Measurements from ENCODE around the gene RCOR2.

Gene RCOR2

GRCh38 chr11:63938479-63939396, 21.8 kb upstream of the RCOR2 start, which contains the start of gene NAA40:
Gene NAA40, plus strand, starts transcription at chr11:63939002. Its CDS starts 95 bp downstream, at chr11:63939097.
- peak within 1 kb of the TSS; percentile 90 for H3K27ac Mint-ChIP-seq
- no peaks in the 10 kb centered on the region for H3K36me3 Mint-ChIP-seq
- H3K27me3 Mint-ChIP-seq, result no peaks in the 10 kb centered on the region
- peak within 1 kb of the TSS; percentile 97 for H3K4me3 Mint-ChIP-seq
- no peaks in the 10 kb centered on the region for H3K9me3 Mint-ChIP-seq (ENCODE audit: low read depth)
- H3K4me1 Mint-ChIP-seq (ENCODE audit: low read depth), result peaks cover 24% of the 10 kb centered on the region

DNA sequence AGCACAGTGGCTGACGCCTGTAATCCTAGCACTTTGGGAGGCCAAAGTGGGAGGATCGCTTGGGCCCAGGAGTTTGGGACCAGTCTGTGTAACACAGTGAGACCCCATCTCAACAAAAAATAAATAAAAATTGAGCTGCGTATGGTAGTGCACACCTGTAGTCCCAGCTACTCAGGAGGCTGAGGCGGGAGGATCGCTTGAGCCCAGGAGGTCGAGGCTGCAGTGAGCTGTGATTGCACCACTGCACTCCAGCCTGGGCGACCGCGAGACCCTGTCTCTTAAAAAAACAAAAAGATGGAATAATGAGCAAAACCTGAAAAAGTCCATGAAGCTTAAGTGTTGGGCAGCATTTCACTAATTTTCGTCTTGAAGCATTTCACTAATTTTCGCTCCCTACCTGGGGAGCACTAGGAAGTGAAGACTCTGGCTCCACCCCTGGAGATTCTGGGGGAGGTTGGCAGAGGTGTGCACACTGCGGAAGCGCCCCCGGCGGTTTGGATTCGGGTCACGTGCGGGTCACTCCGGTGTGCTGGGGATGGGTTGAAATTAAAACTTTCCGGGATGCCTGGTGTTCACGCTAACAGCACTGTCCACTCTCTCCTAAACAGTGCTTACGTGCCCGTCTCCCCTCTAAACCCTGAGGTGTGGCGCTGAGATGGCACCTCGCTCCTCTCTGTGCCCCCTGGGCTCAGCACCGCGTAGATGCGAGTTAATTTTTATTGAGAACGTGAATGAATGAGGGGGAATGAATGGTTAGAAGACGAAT, 20.9 kb upstream of the RCOR2 start:
- Mint-ChIP-seq H3K27me3 (no peaks in the 10 kb centered on the region), H3K36me3 (no peaks in the 10 kb centered on the region), H3K9me3 (ENCODE audit: low read depth) (no peaks in the 10 kb centered on the region), H3K4me3 (peak overlapping the region; percentile 97), H3K27ac (peak overlapping the region; percentile 90), H3K4me1 (ENCODE audit: low read depth) (peaks cover 24% of the 10 kb centered on the region)

DNA sequence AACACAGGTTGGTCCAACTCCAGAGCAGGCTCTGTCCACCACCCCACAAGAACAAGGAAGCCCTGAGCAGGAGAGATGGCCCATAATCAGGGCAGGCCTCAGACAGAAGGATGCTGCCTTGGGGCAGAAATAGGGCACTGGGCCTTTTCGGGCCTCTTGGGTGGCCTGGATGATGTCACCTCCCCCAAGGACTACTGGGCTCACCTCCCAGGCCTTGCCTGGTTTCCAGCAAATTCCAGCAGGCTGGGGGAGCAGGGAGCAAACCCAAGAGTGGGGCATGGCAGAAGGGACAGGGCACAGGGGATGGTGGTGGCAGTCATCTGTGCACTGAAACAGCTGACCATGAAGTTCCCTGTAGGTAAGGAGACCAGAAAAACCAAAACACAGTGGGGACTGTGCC, 16.5 kb upstream of the RCOR2 start:
- no peak overlapping the region for H3K27ac Mint-ChIP-seq
- H3K4me3 Mint-ChIP-seq, result no peak overlapping the region
- H3K4me1 Mint-ChIP-seq (ENCODE audit: low read depth), result peaks cover 6% of the 10 kb centered on the region
- no peaks in the 10 kb centered on the region for H3K27me3 Mint-ChIP-seq
- H3K9me3 Mint-ChIP-seq (ENCODE audit: low read depth), result no peaks in the 10 kb centered on the region
- H3K36me3 Mint-ChIP-seq, result no peaks in the 10 kb centered on the region

DNA sequence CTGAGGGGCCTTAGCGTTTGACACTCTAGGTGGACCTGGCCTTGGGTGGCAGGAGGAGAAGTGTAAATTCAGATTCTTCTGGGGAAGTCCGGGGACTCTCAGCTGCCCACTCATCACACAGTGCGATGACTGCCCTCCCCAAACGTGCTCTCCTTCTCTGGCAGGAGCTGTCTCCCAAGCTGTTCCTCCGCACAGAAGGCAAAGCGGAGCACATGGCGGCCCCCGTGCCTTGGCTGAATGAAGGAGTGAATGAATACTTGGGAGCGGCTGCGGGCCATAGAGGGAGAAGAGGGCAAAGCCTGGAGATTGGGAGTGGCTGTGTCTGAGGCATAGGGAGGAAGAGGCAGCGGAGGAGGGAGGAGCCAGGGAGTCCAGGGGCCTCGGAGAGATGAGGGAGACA, 14.9 kb upstream of the RCOR2 start:
- Mint-ChIP-seq H3K9me3 (ENCODE audit: low read depth) (no peaks in the 10 kb centered on the region), H3K27me3 (no peaks in the 10 kb centered on the region), H3K4me3 (no peak overlapping the region), H3K36me3 (no peaks in the 10 kb centered on the region), H3K4me1 (ENCODE audit: low read depth) (no peaks in the 10 kb centered on the region), H3K27ac (no peak overlapping the region)

DNA sequence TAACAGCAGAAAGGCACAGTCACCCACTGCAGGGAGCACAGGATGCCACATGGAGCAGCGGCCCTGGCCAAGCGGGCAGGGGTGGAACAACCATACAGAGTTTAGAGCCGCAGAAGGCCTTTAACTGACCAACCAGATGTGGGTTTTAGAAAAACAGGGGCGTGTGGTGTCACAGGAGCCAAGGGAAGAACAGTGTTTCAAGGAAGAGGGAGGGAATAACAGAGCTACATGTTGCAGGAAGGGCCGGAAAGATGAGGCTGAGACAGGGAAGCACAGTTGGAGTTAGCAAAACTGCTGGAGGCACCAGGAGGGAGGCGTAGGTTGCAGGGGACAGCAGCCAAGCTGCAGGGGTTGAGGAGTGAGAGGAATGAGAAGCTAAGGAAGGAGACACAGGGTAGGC, 14.1 kb upstream of the RCOR2 start:
- Mint-ChIP-seq H3K27me3 (no peaks in the 10 kb centered on the region), H3K4me1 (ENCODE audit: low read depth) (no peaks in the 10 kb centered on the region), H3K9me3 (ENCODE audit: low read depth) (no peaks in the 10 kb centered on the region), H3K36me3 (no peaks in the 10 kb centered on the region), H3K4me3 (no peak overlapping the region), H3K27ac (no peak overlapping the region)

- H3K4me3 Mint-ChIP-seq, result no peak overlapping the region
- H3K36me3 Mint-ChIP-seq, result no peaks in the 10 kb centered on the region
- no peaks in the 10 kb centered on the region for H3K9me3 Mint-ChIP-seq (ENCODE audit: low read depth)
- no peak overlapping the region for H3K27ac Mint-ChIP-seq
- no peaks in the 10 kb centered on the region for H3K4me1 Mint-ChIP-seq (ENCODE audit: low read depth)
- no peaks in the 10 kb centered on the region for H3K27me3 Mint-ChIP-seq
Measured at GRCh38 chr11:63929616-63930015, 12.7 kb upstream of the RCOR2 start.

DNA sequence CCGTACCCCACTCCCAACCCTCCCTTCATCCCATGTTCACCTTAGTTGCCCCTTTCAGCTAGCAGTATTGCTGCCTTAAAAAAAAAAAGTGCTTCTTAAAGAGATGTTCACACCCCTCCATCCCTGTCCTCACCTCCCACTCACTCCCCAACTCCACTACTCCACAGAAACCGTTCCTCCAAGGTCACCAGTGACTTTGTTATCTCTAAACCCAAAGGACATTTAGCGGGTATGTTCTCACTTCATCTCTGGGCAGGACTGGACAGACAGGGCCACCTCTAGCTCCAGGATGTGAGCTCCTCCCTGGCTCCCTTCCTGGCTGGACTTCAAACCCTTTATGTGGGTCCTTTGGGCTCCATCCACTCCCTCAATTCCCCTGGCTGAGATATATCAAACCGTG, 6.4 kb upstream of the RCOR2 start:
- H3K36me3 Mint-ChIP-seq, result no peaks in the 10 kb centered on the region
- H3K4me3 Mint-ChIP-seq, result no peak overlapping the region

GRCh38 chr11:63922673-63923192, 5.8 kb upstream of the RCOR2 start:
- no peaks in the 10 kb centered on the region for H3K9me3 Mint-ChIP-seq (ENCODE audit: low read depth)
- no peak overlapping the region for H3K4me3 Mint-ChIP-seq
- H3K4me1 Mint-ChIP-seq (ENCODE audit: low read depth), result peaks cover 6% of the 10 kb centered on the region
- H3K27me3 Mint-ChIP-seq, result no peaks in the 10 kb centered on the region
- H3K36me3 Mint-ChIP-seq, result no peaks in the 10 kb centered on the region
- no peak overlapping the region for H3K27ac Mint-ChIP-seq

More for the DNA sequence above, 6.4 kb upstream of the RCOR2 start:
- Mint-ChIP-seq H3K27ac (no peak overlapping the region), H3K27me3 (no peaks in the 10 kb centered on the region), H3K4me1 (ENCODE audit: low read depth) (peaks cover 6% of the 10 kb centered on the region), H3K9me3 (ENCODE audit: low read depth) (no peaks in the 10 kb centered on the region)

DNA sequence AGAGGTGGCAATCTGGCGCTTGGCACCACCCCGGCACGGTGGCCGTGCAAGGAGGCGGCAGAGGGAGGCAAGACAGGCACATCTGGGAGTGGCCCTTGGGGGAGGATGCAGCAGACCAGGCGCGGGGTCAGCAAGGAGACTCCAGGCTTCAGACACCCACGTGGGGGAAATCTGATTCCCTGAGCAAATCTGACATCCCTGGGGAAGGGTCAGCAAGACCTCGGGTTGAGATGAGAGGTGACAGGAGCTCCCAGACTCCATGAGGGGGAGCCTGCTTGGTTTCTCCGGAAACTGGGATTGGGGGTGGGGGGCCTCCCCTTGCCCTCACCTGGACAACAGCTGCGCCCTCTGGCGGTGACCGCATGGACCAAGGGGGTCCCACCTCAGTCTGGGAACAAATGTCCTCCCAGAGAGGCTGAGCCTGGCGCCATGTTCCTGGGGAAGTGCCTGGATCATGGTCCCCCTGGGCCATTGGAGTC, 4.0 kb upstream of the RCOR2 start:
- Mint-ChIP-seq H3K9me3 (ENCODE audit: low read depth) (no peaks in the 10 kb centered on the region), H3K4me3 (no peak overlapping the region), H3K27me3 (no peaks in the 10 kb centered on the region), H3K4me1 (ENCODE audit: low read depth) (peaks cover 10% of the 10 kb centered on the region), H3K36me3 (no peaks in the 10 kb centered on the region), H3K27ac (no peak overlapping the region)

GRCh38 chr11:63920126-63920938, 3.4 kb upstream of the RCOR2 start:
- Mint-ChIP-seq H3K4me1 (ENCODE audit: low read depth) (peaks cover 10% of the 10 kb centered on the region), H3K36me3 (no peaks in the 10 kb centered on the region), H3K4me3 (no peak overlapping the region), H3K27me3 (no peaks in the 10 kb centered on the region), H3K27ac (no peak overlapping the region), H3K9me3 (ENCODE audit: low read depth) (no peaks in the 10 kb centered on the region)

DNA sequence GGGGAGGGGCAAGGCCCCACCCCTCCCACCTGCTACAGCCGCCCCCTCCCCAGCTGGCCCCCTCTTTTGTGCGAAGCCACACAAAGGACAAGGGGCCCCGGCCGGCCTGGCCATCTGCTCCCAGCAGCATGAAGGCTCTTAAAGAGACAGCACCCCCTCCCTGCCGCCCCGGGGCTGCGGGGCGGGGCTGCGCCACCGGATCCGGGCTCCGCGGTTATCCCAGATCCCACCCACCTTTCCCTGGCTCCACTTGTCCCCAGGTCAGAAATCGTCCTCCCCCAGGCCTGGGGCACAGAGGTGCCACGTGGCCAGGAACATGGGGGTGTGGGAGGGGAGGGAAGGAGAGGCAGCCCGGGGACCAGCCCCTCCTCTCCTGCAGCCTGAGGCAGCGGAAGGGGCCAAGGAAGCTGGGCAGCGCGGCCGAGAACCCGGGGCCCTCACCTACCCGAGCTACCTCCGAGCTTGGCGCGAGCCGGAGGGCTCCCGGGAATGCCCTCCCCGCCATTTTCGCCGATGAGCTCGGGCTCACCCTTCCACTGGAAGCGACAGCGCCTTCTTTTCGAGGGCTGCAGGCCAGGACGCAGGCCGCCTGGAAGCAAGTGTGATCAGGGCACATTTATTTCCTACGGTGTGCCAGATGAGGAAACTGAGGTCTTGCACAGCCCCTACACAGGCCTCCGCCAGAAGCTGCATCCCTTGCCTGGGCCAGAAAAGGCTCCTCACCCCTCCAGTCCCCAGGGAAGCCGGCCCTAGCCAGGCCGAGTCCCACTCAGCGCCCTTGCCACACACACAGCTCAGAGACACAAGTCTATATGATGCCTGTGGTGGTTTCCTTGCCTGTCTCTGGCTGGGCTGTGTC, 2.5 kb upstream of the RCOR2 start:
- Mint-ChIP-seq H3K9me3 (ENCODE audit: low read depth) (no peaks in the 10 kb centered on the region), H3K27me3 (no peaks in the 10 kb centered on the region), H3K36me3 (no peaks in the 10 kb centered on the region), H3K27ac (no peak overlapping the region), H3K4me1 (ENCODE audit: low read depth) (peaks cover 13% of the 10 kb centered on the region), H3K4me3 (no peak overlapping the region)

GRCh38 chr11:63918507-63919191, 1.7 kb upstream of the RCOR2 start:
- Mint-ChIP-seq H3K9me3 (ENCODE audit: low read depth) (no peaks in the 10 kb centered on the region), H3K36me3 (no peaks in the 10 kb centered on the region), H3K4me3 (peak overlapping the region; percentile 13), H3K4me1 (ENCODE audit: low read depth) (peaks cover 13% of the 10 kb centered on the region), H3K27ac (no peak overlapping the region), H3K27me3 (no peaks in the 10 kb centered on the region)

- Mint-ChIP-seq H3K9me3 (ENCODE audit: low read depth) (no peaks in the 10 kb centered on the region), H3K36me3 (no peaks in the 10 kb centered on the region), H3K27me3 (no peaks in the 10 kb centered on the region), H3K27ac (no peak overlapping the region), H3K4me1 (ENCODE audit: low read depth) (peaks cover 13% of the 10 kb centered on the region), H3K4me3 (peak overlapping the region; percentile 73)
Measured at GRCh38 chr11:63917692-63918506, 935 bp upstream of the RCOR2 start.

Data from activated naive CD8-positive, alpha-beta T cell (primary cell).